ENCODE measurements around the gene DNAJB14. TPM values are rescaled to one million over a fixed set of nuclear protein-coding genes. Genes with fewer than 3 reads are reported as not detected.

Gene DNAJB14
- total RNA-seq, 1 donor from 2014 or later, result 55.2 TPM

DNA sequence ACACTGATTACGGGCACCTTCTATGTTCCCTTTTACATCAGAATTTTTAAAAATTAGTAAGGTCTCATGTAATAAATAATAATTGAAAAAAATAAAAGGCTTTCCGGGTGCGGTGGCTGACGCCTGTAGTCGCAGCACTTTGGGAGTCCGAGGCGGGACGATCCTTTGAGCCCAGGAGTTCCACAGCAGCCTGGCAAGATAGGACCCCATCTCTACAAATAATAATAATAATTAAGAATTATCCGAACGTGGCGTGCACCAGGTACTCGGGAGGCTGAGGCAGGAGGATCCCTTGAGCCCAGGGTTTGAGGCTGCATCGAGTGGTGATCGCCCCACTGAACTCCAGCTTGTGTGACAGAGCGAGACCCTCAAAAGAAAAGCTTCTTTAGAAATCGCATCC, 51.4 kb downstream of the DNAJB14 start:
- Mint-ChIP-seq H3K27ac (ENCODE audit: unreplicated experiment) (peak overlapping the region; percentile 85), H3K9me3 (ENCODE audit: unreplicated experiment) (no peaks in the 10 kb centered on the region), H3K4me3 (ENCODE audit: unreplicated experiment) (no peak overlapping the region), H3K4me1 (ENCODE audit: unreplicated experiment) (peaks cover 10% of the 10 kb centered on the region), H3K27me3 (ENCODE audit: unreplicated experiment) (peaks cover 11% of the 10 kb centered on the region), H3K36me3 (ENCODE audit: low read depth, unreplicated experiment) (peaks cover 5% of the 10 kb centered on the region)
- no peak for DNase-seq (ENCODE audit: low spot score)
- no peak for TF ChIP-seq CTCF (IDR thresholded peaks at IDR 0.05; ENCODE audit: unreplicated experiment)

GRCh38 chr4:99894161-99894997, 52.0 kb downstream of the DNAJB14 start, which contains the start of gene LAMTOR3:
TSS of gene LAMTOR3 (minus strand) at chr4:99894427. CDS start at chr4:99893963, 464 bp downstream.
- H3K4me1 Mint-ChIP-seq (ENCODE audit: unreplicated experiment), result peaks cover 10% of the 10 kb centered on the region
- H3K9me3 Mint-ChIP-seq (ENCODE audit: unreplicated experiment), result no peaks in the 10 kb centered on the region
- peaks cover 11% of the 10 kb centered on the region for H3K27me3 Mint-ChIP-seq (ENCODE audit: unreplicated experiment)
- peak within 1 kb of the TSS; percentile 97 for H3K4me3 Mint-ChIP-seq (ENCODE audit: unreplicated experiment)
- TF ChIP-seq CTCF (IDR thresholded peaks at IDR 0.05; ENCODE audit: unreplicated experiment), result no peak
- peak; percentile 82 for DNase-seq (ENCODE audit: low spot score)
- H3K36me3 Mint-ChIP-seq (ENCODE audit: low read depth, unreplicated experiment), result peaks cover 5% of the 10 kb centered on the region
- H3K27ac Mint-ChIP-seq (ENCODE audit: unreplicated experiment), result peak within 1 kb of the TSS; percentile 96

DNA sequence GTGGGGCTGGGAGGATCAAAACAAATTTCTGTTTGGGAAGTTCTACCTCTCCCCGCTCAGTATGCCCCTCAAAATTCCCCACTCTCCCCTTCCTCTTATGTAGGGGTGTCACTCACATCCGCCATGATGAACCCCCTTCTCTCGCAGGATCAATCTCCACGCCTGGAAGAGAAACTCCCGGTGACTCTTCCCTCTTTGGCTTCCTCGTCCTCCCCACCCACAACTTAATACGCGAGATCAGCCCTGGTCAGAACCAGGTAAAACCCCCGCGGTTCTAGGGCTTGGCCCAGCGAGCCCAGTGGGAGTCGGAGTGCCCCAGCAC, 52.6 kb downstream of the DNAJB14 start:
- Mint-ChIP-seq H3K36me3 (ENCODE audit: low read depth, unreplicated experiment) (peaks cover 5% of the 10 kb centered on the region), H3K4me3 (ENCODE audit: unreplicated experiment) (peak overlapping the region; percentile 97), H3K4me1 (ENCODE audit: unreplicated experiment) (peaks cover 10% of the 10 kb centered on the region), H3K9me3 (ENCODE audit: unreplicated experiment) (no peaks in the 10 kb centered on the region), H3K27ac (ENCODE audit: unreplicated experiment) (peak overlapping the region; percentile 96), H3K27me3 (ENCODE audit: unreplicated experiment) (peaks cover 11% of the 10 kb centered on the region)
- no peak for DNase-seq (ENCODE audit: low spot score)
- no peak for TF ChIP-seq CTCF (IDR thresholded peaks at IDR 0.05; ENCODE audit: unreplicated experiment)

DNA sequence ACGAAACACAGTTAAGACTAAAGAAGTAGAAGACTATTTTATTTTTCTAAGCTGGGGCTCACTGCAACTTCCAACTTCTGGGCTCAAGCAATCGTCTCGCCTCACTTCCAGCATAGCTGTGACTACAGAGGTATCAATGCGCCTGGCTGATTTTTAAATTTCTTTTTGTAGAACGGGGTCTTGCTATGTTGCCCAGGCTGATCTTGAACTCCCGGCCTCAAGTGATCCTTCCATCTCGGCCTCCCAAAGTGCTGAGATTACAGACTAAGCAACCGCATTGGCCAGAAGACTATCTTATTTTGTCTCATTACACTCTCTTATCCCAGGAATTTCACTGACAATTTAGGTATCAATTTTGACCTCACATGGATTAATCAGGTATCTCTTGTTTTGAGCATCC, 53.4 kb downstream of the DNAJB14 start:
- Mint-ChIP-seq H3K4me1 (ENCODE audit: unreplicated experiment) (peaks cover 10% of the 10 kb centered on the region), H3K27ac (ENCODE audit: unreplicated experiment) (peak overlapping the region; percentile 96), H3K27me3 (ENCODE audit: unreplicated experiment) (peaks cover 11% of the 10 kb centered on the region), H3K4me3 (ENCODE audit: unreplicated experiment) (peak overlapping the region; percentile 97), H3K36me3 (ENCODE audit: low read depth, unreplicated experiment) (peaks cover 5% of the 10 kb centered on the region), H3K9me3 (ENCODE audit: unreplicated experiment) (no peaks in the 10 kb centered on the region)
- DNase-seq (ENCODE audit: low spot score), result no peak
- TF ChIP-seq CTCF (IDR thresholded peaks at IDR 0.05; ENCODE audit: unreplicated experiment), result no peak

DNA sequence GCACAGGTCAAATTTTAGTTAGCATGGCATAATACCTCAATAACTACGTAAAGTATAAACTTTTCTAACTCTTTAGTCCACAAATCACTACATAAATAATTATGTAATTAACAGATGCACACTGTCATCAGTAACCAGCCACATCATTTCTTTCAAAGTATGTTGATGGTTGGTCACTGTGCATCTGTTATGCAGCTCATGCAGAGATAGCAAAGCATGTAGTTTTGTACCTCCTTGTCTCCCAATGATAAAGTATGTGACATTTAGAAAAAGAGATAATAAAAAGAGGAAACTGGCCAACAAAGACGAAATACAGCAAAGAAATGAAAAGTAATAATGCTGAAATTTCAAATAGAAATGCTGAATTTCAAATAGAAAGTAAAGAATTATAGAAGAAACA, 55.1 kb downstream of the DNAJB14 start:
- Mint-ChIP-seq H3K36me3 (ENCODE audit: low read depth, unreplicated experiment) (peaks cover 5% of the 10 kb centered on the region), H3K4me3 (ENCODE audit: unreplicated experiment) (no peak overlapping the region), H3K4me1 (ENCODE audit: unreplicated experiment) (peaks cover 10% of the 10 kb centered on the region), H3K27ac (ENCODE audit: unreplicated experiment) (no peak overlapping the region), H3K27me3 (ENCODE audit: unreplicated experiment) (peaks cover 11% of the 10 kb centered on the region), H3K9me3 (ENCODE audit: unreplicated experiment) (no peaks in the 10 kb centered on the region)
- no peak for TF ChIP-seq CTCF (IDR thresholded peaks at IDR 0.05; ENCODE audit: unreplicated experiment)
- no peak for DNase-seq (ENCODE audit: low spot score)

Data from endothelial cell (in vitro differentiated cells).